ENCODE measurements around the gene NEK6.

Gene NEK6

DNA sequence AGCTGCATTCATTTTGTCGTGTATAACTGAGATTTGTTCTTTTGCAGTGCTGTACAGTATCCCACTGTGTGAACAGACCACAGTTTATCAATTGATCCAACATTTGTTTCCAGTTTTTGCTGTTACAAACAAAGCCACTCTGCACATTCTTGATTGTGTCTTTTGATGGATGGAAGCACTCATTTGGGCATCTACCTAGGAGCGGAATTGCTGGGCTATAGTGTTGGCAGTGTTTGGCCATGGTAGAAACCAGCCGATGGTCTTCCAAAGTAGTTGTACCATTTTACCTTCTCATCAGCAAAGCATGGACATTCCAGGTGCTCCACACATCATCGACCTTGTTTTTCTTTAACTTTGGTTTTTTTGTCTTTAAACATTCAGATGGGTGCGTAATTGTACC is 79.8 kb downstream of the NEK6 start:
- peaks cover 19 to 85% (median 64%) of the 10 kb centered on the region in 3 donors for H3K36me3 ChIP-seq
- intact Hi-C loops (cut with DNase I; ENCODE audit: low total_unique reads): no loop called here

GRCh38 chr9:124339603-124340146 is 81.9 kb downstream of the NEK6 start:
- intact Hi-C loops (cut with DNase I; ENCODE audit: low total_unique reads): no loop called here
- Histone ChIP-seq H3K27me3 (no peaks in the 10 kb centered on the region), H3K9me3 (no peaks in the 10 kb centered on the region), H3K36me3 (peaks cover 19 to 78% (median 58%) of the 10 kb centered on the region in 3 donors), H3K4me3 (no peak overlapping the region), H3K4me1 (peaks cover 5 to 18% (median 16%) of the 10 kb centered on the region in 4 donors), H3K27ac (no peak overlapping the region)
- DNase-seq: no peak
- TF ChIP-seq, protein P1, sequence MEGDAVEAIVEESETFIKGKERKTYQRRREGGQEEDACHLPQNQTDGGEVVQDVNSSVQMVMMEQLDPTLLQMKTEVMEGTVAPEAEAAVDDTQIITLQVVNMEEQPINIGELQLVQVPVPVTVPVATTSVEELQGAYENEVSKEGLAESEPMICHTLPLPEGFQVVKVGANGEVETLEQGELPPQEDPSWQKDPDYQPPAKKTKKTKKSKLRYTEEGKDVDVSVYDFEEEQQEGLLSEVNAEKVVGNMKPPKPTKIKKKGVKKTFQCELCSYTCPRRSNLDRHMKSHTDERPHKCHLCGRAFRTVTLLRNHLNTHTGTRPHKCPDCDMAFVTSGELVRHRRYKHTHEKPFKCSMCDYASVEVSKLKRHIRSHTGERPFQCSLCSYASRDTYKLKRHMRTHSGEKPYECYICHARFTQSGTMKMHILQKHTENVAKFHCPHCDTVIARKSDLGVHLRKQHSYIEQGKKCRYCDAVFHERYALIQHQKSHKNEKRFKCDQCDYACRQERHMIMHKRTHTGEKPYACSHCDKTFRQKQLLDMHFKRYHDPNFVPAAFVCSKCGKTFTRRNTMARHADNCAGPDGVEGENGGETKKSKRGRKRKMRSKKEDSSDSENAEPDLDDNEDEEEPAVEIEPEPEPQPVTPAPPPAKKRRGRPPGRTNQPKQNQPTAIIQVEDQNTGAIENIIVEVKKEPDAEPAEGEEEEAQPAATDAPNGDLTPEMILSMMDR (IDR thresholded peaks at IDR 0.05): no peak

More for the DNA sequence above, 79.8 kb downstream of the NEK6 start:
- TF ChIP-seq, protein P1 (IDR thresholded peaks at IDR 0.05): no peak
- no peak for DNase-seq
- Histone ChIP-seq H3K27ac (no peak overlapping the region), H3K9me3 (no peaks in the 10 kb centered on the region), H3K27me3 (no peaks in the 10 kb centered on the region), H3K4me3 (no peak overlapping the region), H3K4me1 (peaks cover 2 to 8% (median 6%) of the 10 kb centered on the region in 4 donors)

- Histone ChIP-seq H3K4me1 (peaks cover 5 to 18% (median 16%) of the 10 kb centered on the region in 4 donors), H3K9me3 (no peaks in the 10 kb centered on the region), H3K27ac (no peak overlapping the region), H3K4me3 (no peak overlapping the region), H3K36me3 (peaks cover 19 to 78% (median 55%) of the 10 kb centered on the region in 3 donors), H3K27me3 (no peaks in the 10 kb centered on the region)
- no peak for DNase-seq
- TF ChIP-seq, protein P1 (IDR thresholded peaks at IDR 0.05): no peak
- intact Hi-C loops (cut with DNase I; ENCODE audit: low total_unique reads): no loop called here
Observed at GRCh38 chr9:124340219-124341069, 82.7 kb downstream of the NEK6 start.

GRCh38 chr9:124341455-124342170 is 83.9 kb downstream of the NEK6 start:
- Histone ChIP-seq H3K36me3 (peaks cover 19 to 78% (median 60%) of the 10 kb centered on the region in 3 donors), H3K4me1 (peaks cover 5 to 18% (median 16%) of the 10 kb centered on the region in 4 donors)
- no peak for DNase-seq

DNA sequence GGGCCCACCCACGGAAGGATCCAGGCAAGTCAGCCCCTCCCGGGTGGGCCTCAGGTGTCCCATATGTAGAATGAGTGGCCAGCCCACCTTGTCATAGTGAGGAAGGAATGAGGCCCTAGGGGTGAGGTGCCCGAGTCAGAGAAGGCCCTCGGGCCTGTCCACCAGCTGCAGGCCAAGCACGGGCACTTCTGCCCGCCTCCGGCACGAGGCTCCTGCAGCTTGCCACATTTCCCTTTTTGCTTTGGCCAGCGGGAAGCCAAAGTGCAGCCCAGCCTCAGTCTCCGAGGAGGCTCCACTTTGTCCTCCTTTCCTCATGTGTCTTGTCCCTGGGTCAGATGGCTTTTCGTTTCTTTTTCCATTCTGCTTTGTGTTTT is 84.6 kb downstream of the NEK6 start:
- intact Hi-C loops (cut with DNase I; ENCODE audit: low total_unique reads): no loop called here
- Histone ChIP-seq H3K36me3 (peaks cover 12 to 78% (median 59%) of the 10 kb centered on the region in 3 donors), H3K27ac (peak overlapping the region; percentile 76 to 78), H3K4me1 (peaks cover 5 to 18% (median 16%) of the 10 kb centered on the region in 4 donors), H3K9me3 (no peaks in the 10 kb centered on the region), H3K27me3 (no peaks in the 10 kb centered on the region), H3K4me3 (no peak overlapping the region)
- TF ChIP-seq, protein P1 (IDR thresholded peaks at IDR 0.05): no peak
- no peak for DNase-seq

More at GRCh38 chr9:124341455-124342170, 83.9 kb downstream of the NEK6 start:
- TF ChIP-seq, protein P1 (IDR thresholded peaks at IDR 0.05): no peak
- H3K27me3 ChIP-seq: no peaks in the 10 kb centered on the region
- no peak overlapping the region for H3K4me3 ChIP-seq
- intact Hi-C loops (cut with DNase I; ENCODE audit: low total_unique reads): no loop called here
- H3K27ac ChIP-seq: peak overlapping the region; percentile 76 to 78
- no peaks in the 10 kb centered on the region for H3K9me3 ChIP-seq

All from tibial artery (tissue), 4 donors.